Mesenchymal stem cell (in vitro differentiated cells and primary cell): Measurements from ENCODE around the gene PPY.

Experiments
- DNase-seq: peaks from one replicate; pipeline ENCODE4 v3.0.0-alpha.2; 2013
- H2AFZ ChIP-seq: one replicate; pipeline ENCODE4 v1.6.1; 2013; ENCODE audit warnings: low read depth, mild to moderate bottlenecking, control low read depth, inconsistent platforms, low read length, moderate library complexity
- H2AK5ac ChIP-seq: 2 replicates; pipeline ENCODE4 v1.6.1; 2013; ENCODE audit warnings: low read length, moderate library complexity, mild to moderate bottlenecking, inconsistent platforms; ENCODE audit not compliant: severe bottlenecking
- H2BK120ac ChIP-seq: one replicate; pipeline ENCODE4 v1.6.1; 2013; ENCODE audit warnings: low read depth, mild to moderate bottlenecking, inconsistent platforms, low read length, moderate library complexity
- H2BK12ac ChIP-seq, 2 experiments: one replicate each; pipeline ENCODE4 v1.6.1; 2013; ENCODE audit warnings: inconsistent platforms in 2 of 2, low read length in 2 of 2, mild to moderate bottlenecking in 2 of 2, moderate library complexity in 2 of 2, control low read depth in 1 of 2
- H2BK15ac ChIP-seq: one replicate; pipeline ENCODE4 v1.6.1; 2013; ENCODE audit warnings: mild to moderate bottlenecking, low read depth, inconsistent platforms; ENCODE audit not compliant: poor library complexity, severe bottlenecking
- H2BK5ac ChIP-seq: 2 replicates; pipeline ENCODE4 v1.6.1; 2013; ENCODE audit warnings: low read depth, mild to moderate bottlenecking, low read length, control low read depth, inconsistent platforms; ENCODE audit not compliant: poor library complexity, severe bottlenecking
- H3K14ac ChIP-seq, 2 experiments: one replicate each; pipeline ENCODE4 v1.6.1; 2013; ENCODE audit warnings: inconsistent platforms in 2 of 2, low read length in 2 of 2, control low read depth in 1 of 2, mild to moderate bottlenecking in 1 of 2, moderate library complexity in 1 of 2
- H3K18ac ChIP-seq, 2 experiments: one replicate each; pipeline ENCODE4 v1.6.1; 2013; ENCODE audit warnings: inconsistent platforms in 2 of 2, low read length in 2 of 2, control low read depth in 1 of 2, low read depth in 1 of 2, mild to moderate bottlenecking in 1 of 2
- H3K23ac ChIP-seq, 2 experiments: one replicate each; pipeline ENCODE4 v1.6.1; 2013; ENCODE audit warnings: inconsistent platforms in 2 of 2, low read length in 2 of 2, mild to moderate bottlenecking in 2 of 2, moderate library complexity in 2 of 2, control low read depth in 1 of 2
- H3K27ac ChIP-seq: 2 replicates; pipeline ENCODE4 v1.5.1; 2013; ENCODE audit warnings: mild to moderate bottlenecking, moderate library complexity, low read length, control low read depth, inconsistent platforms; ENCODE audit not compliant: poor library complexity, severe bottlenecking
- H3K27me3 ChIP-seq, 2 experiments: 2 replicates each; pipeline versions ENCODE4 v1.6.1 to v1.7.0; 2013; ENCODE audit warnings: low read length in 2 of 2, mild to moderate bottlenecking in 2 of 2, moderate library complexity in 2 of 2, control low read depth in 1 of 2, inconsistent platforms in 1 of 2; ENCODE audit not compliant: control insufficient read depth in 1 of 2, insufficient read depth in 1 of 2
- H3K36me3 ChIP-seq, 2 experiments: 2 replicates each; pipeline versions ENCODE4 v1.6.1 to v1.7.0; 2013; ENCODE audit warnings: low read length in 2 of 2, control low read depth in 1 of 2, inconsistent platforms in 1 of 2, low read depth in 1 of 2, mild to moderate bottlenecking in 1 of 2; ENCODE audit not compliant: insufficient read depth in 2 of 2, control insufficient read depth in 1 of 2
- H3K4ac ChIP-seq, 2 experiments: one replicate each; pipeline ENCODE4 v1.6.1; 2013; ENCODE audit warnings: inconsistent platforms in 2 of 2, low read length in 2 of 2, mild to moderate bottlenecking in 2 of 2, moderate library complexity in 2 of 2, control low read depth in 1 of 2, low read depth in 1 of 2
- H3K4me1 ChIP-seq: 2 replicates; pipeline ENCODE4 v1.6.1; 2013; ENCODE audit warnings: low read depth, low read length, control low read depth; ENCODE audit not compliant: control insufficient read depth, insufficient read depth
- H3K4me2 ChIP-seq: 2 replicates; pipeline ENCODE4 v1.6.1; 2013; ENCODE audit warnings: low read length, mild to moderate bottlenecking, inconsistent platforms; ENCODE audit not compliant: poor library complexity, severe bottlenecking
- H3K4me3 ChIP-seq, 2 experiments: 2 replicates each; pipeline versions ENCODE4 v1.5.1 to v1.7.0; 2013; ENCODE audit warnings: low read length in 2 of 2, mild to moderate bottlenecking in 2 of 2, control low read depth in 1 of 2, low read depth in 1 of 2; ENCODE audit not compliant: insufficient read depth in 1 of 2
- H3K79me1 ChIP-seq: replicated peaks from 2 replicates; pipeline ENCODE4 v1.6.1; 2013; ENCODE audit warnings: mild to moderate bottlenecking, control low read depth, low read length, inconsistent platforms; ENCODE audit not compliant: poor library complexity, severe bottlenecking
- H3K9ac ChIP-seq: 2 replicates; pipeline ENCODE4 v1.7.0; 2013; ENCODE audit warnings: mild to moderate bottlenecking, low read length, moderate library complexity
- H3K9me3 ChIP-seq: 2 replicates; pipeline ENCODE4 v1.7.0; 2013; ENCODE audit warnings: mild to moderate bottlenecking, low read length; ENCODE audit not compliant: control insufficient read depth
- H4K8ac ChIP-seq: one replicate; pipeline ENCODE4 v1.6.1; 2013; ENCODE audit warnings: inconsistent platforms, mild to moderate bottlenecking, low read length, moderate library complexity
- H4K91ac ChIP-seq: one replicate; pipeline ENCODE4 v1.6.1; 2013; ENCODE audit warnings: mild to moderate bottlenecking, low read length, inconsistent platforms
- WGBS: methylation state at CpG from one replicate; pipeline ENCODE4 v1.1.7; 2013; ENCODE audit warnings: mixed read lengths; 5-methylcytosine and 5-hydroxymethylcytosine counted together

Gene PPY

DNA sequence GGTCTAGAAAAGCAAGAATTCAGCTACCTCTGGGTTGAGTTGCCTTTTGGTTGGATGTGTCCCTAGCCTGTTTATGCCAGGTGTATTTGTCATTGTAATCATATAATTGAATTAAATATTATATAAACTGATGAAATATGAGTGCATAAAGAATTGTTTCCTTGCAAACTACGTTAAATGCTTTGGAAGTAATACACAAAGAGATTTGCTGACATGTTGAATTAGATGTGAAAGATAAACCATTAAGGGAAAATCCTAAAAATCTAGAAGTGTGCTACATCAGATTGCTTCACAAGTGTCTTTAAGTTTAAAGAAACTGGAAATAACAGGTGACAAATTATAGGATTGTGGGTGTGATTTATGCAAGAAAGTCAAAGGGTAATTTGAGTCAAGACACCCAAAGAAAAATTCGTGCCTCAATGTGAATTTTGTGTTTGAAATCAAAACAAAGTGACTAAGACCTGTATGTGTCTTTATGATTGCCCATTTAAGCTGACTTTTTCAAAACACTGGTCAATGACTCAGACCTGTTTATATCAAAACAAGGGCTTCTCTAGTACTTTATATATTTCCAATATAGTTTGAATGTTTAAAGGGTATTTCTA, 16.6 kb upstream of the PPY start:
- H3K9ac ChIP-seq, result no peak overlapping the region
- H3K9me3 ChIP-seq, result no peaks in the 10 kb centered on the region
- H4K8ac ChIP-seq, result no peak overlapping the region
- no peaks in the 10 kb centered on the region for H3K79me1 ChIP-seq
- H2AK5ac ChIP-seq, result no peak overlapping the region
- H3K36me3 ChIP-seq, result no peaks in the 10 kb centered on the region
- peaks cover 31 to 35% of the 10 kb centered on the region in 2 experiments for H3K27me3 ChIP-seq
- H3K4me3 ChIP-seq, result no peak overlapping the region
- H3K14ac ChIP-seq, result no peak overlapping the region
- H3K23ac ChIP-seq, result no peak overlapping the region
- H3K27ac ChIP-seq, result no peak overlapping the region
- no peak overlapping the region for H3K4me2 ChIP-seq
- H3K4ac ChIP-seq, result no peak overlapping the region
- H2AFZ ChIP-seq, result no peak overlapping the region
- H2BK12ac ChIP-seq, result no peak overlapping the region
- no peak overlapping the region for H2BK5ac ChIP-seq
- H2BK15ac ChIP-seq, result no peak overlapping the region
- H2BK120ac ChIP-seq, result no peak overlapping the region
- DNase-seq, result peak; percentile 24
- H3K4me1 ChIP-seq, result no peaks in the 10 kb centered on the region
- no peak overlapping the region for H3K18ac ChIP-seq
- H4K91ac ChIP-seq, result no peak overlapping the region
- 100% methylated on average over 1 of the region's 2 CpGs for WGBS

DNA sequence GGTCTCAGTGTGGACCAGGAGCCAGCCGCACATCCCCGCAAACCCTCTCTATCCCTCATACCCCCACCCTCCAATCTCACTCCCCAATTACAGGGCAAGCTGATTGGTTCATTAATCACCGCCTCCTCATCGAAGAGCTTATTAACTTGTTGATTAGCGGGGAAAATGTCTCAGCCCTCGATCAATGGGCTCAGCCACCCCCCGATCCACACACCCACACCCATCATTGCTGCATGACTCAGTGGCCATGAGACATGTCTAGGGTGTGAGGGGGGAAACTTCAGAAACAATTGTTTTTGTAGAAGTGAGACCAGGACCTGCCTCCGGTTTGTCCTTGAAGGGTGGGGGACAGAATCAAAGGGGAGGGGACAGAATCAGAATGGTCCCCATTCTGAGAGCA, 13.9 kb upstream of the PPY start:
- Histone ChIP-seq H3K27me3 (peaks cover 45 to 51% of the 10 kb centered on the region in 2 experiments), H3K18ac (no peak overlapping the region), H2BK15ac (no peak overlapping the region), H4K8ac (no peak overlapping the region), H3K4me2 (no peak overlapping the region), H3K14ac (no peak overlapping the region), H3K27ac (no peak overlapping the region), H2BK120ac (no peak overlapping the region), H2AFZ (no peak overlapping the region), H3K4me3 (no peak overlapping the region), H3K4me1 (peaks cover 11% of the 10 kb centered on the region), H2AK5ac (no peak overlapping the region), H3K36me3 (peaks cover 0 to 7% of the 10 kb centered on the region in 2 experiments), H2BK12ac (no peak overlapping the region), H4K91ac (no peak overlapping the region), H2BK5ac (no peak overlapping the region), H3K23ac (no peak overlapping the region), H3K79me1 (no peaks in the 10 kb centered on the region), H3K9ac (no peak overlapping the region), H3K4ac (no peak overlapping the region), H3K9me3 (no peaks in the 10 kb centered on the region)
- 85% methylated on average over 5 of the region's 8 CpGs for WGBS
- DNase-seq, result no peak

DNA sequence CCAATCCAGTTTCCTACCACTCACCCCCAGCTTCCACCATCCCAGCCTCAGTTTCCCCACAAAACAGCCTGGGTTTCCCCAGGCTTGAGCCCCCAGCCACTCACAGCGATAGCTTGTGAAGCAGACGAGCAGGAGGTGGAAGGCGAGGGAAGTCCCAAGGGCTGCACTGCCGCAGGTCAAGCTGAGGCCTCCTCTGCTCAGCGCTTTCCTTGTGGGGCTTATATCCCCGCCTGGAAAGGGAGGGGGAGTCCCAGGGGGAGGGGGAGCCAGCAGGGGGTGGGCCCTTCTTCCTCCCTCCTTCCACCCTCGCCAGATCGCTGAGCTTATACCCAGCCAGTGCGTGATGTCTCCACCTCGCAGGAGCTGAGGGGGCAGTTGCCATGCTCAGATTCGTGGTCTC, 11.5 kb upstream of the PPY start, which contains the start of gene PYY:
Gene PYY (minus strand): TSS at position 195 of the 400 bp plus-strand sequence. CDS start 457 bp downstream, outside the sequence.
- no peak within 1 kb of the TSS for H2AFZ ChIP-seq
- no peak within 1 kb of the TSS for H2BK5ac ChIP-seq
- peaks cover 11% of the 10 kb centered on the region for H3K4me1 ChIP-seq
- H3K9ac ChIP-seq, result no peak within 1 kb of the TSS
- H2BK15ac ChIP-seq, result peak within 1 kb of the TSS; percentile 64
- no peak within 1 kb of the TSS for H3K27ac ChIP-seq
- H3K4me2 ChIP-seq, result no peak within 1 kb of the TSS
- H3K79me1 ChIP-seq, result no peaks in the 10 kb centered on the region
- no peak within 1 kb of the TSS for H3K14ac ChIP-seq
- H2BK120ac ChIP-seq, result no peak within 1 kb of the TSS
- no peak for DNase-seq
- no peaks in the 10 kb centered on the region for H3K9me3 ChIP-seq
- peak within 1 kb of the TSS in 1 of 2 experiments; percentile 30 for H3K4me3 ChIP-seq
- no peak within 1 kb of the TSS for H2BK12ac ChIP-seq
- H3K23ac ChIP-seq, result no peak within 1 kb of the TSS
- no peak within 1 kb of the TSS for H4K8ac ChIP-seq
- no peak within 1 kb of the TSS for H4K91ac ChIP-seq
- no peak within 1 kb of the TSS for H2AK5ac ChIP-seq
- H3K18ac ChIP-seq, result no peak within 1 kb of the TSS
- H3K36me3 ChIP-seq, result peaks cover 0 to 7% of the 10 kb centered on the region in 2 experiments
- peaks cover 59 to 69% of the 10 kb centered on the region in 2 experiments for H3K27me3 ChIP-seq
- H3K4ac ChIP-seq, result no peak within 1 kb of the TSS
- 56% methylated on average over 4 of the region's 11 CpGs for WGBS

DNA sequence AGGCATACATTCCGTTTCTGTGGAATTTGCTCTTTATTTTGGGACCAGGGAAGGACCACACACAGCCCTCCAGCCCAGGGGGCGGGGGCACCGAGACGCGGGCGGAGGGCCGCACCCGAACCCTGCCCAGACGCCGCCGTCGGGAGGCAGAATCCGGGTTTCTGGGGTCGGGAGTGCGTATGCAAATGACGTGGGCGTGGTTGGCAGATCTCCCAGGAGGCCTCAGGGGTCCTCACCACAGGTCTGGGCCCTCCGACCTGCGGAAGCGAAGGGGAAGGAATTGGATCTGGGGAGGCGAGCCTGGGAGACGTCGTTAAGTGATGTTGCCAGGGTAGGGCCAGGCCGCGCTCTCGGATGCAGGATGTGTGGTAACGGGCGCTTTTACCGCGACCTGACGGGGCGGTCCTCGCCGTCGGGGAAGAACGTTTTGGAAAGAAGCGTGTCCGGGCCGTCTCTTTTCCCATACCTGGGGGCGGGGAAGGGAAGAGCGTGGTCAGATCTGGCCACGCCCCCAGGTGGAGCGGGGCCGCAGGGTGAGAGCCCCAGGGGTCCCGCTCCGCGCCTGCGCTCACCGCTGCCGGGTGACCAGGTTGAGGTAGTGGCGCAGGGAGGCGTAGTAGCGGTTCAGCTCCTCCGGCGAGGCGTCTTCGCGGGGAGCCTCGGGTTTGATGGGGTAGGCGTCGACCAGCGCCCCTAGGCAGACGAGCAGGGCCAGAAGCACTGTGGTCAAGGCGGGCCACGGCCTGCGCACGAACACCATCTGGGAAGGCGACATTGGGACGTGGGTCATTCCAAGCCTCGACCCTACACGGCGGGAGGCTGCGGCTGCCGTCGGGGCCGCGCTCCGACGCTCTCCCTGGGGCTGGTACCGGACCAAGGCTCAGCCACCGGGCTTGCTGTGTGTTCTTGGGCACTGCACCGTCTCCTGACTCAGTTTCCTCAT, 10.7 kb upstream of the PPY start:
- H3K27me3 ChIP-seq, result peaks cover 59 to 69% of the 10 kb centered on the region in 2 experiments
- peak overlapping the region; percentile 6 to 30 for H3K4me3 ChIP-seq
- H3K36me3 ChIP-seq, result peaks cover 0 to 7% of the 10 kb centered on the region in 2 experiments
- H2AFZ ChIP-seq, result no peak overlapping the region
- no peak overlapping the region for H2AK5ac ChIP-seq
- H2BK12ac ChIP-seq, result no peak overlapping the region
- peak overlapping the region; percentile 64 for H2BK15ac ChIP-seq
- no peak overlapping the region for H3K14ac ChIP-seq
- WGBS, result 8% methylated on average over 81 of the region's 82 CpGs
- no peak overlapping the region for H3K4ac ChIP-seq
- no peak for DNase-seq
- H3K9ac ChIP-seq, result no peak overlapping the region
- H3K9me3 ChIP-seq, result no peaks in the 10 kb centered on the region
- no peak overlapping the region for H4K91ac ChIP-seq
- H3K4me2 ChIP-seq, result no peak overlapping the region
- no peaks in the 10 kb centered on the region for H3K79me1 ChIP-seq
- no peak overlapping the region for H3K23ac ChIP-seq
- H4K8ac ChIP-seq, result no peak overlapping the region
- H2BK120ac ChIP-seq, result no peak overlapping the region
- no peak overlapping the region for H3K18ac ChIP-seq
- H2BK5ac ChIP-seq, result no peak overlapping the region
- peaks cover 11% of the 10 kb centered on the region for H3K4me1 ChIP-seq
- no peak overlapping the region for H3K27ac ChIP-seq
